ENCODE measurements around the gene MBNL2.

Gene MBNL2

DNA sequence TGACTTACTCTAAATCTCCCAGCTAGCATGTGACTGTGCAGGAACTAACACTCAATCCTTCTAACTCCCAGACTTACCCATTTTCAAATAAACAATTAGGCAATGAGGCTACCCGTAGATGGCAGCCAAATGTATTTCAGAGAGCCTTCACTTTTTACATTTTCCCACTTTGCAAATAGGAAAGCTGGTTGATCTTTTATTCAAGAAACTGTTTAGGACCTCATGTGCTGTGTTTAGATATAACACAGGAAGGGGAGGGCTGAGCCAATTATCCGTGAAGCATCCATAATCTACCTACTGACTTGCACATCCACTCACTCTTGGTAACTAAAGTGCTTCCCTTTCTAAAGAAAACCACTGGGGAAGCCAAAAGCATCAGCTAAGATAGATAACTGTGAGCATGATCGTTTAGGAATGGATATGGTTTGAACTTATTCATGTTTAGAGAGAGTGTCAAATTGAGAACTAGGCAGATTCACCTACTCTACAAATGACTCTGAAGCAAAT, 33.4 kb downstream of the MBNL2 start:
- no peak for DNase-seq

DNA sequence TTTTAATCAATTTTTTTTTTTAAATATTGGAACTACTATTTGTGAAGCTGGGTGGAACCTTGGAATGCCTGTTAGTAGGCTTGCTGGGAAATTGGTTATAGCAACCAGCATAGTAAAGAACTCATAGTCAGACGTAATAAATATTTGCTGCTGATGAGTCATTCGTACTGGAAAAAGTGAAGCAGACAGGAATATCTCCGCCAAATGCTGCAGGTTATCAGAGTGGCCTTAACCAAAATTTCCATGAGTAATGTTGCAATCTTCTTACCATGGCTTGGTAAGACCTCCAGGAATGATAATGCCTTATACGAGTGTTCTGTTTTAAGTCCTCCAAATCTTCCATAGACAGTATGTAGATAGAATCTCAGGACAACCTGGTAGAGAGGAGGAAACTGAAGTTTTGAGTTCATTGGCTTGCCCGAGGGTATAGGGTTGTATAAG, 34.2 kb downstream of the MBNL2 start:
- no peak for DNase-seq

DNA sequence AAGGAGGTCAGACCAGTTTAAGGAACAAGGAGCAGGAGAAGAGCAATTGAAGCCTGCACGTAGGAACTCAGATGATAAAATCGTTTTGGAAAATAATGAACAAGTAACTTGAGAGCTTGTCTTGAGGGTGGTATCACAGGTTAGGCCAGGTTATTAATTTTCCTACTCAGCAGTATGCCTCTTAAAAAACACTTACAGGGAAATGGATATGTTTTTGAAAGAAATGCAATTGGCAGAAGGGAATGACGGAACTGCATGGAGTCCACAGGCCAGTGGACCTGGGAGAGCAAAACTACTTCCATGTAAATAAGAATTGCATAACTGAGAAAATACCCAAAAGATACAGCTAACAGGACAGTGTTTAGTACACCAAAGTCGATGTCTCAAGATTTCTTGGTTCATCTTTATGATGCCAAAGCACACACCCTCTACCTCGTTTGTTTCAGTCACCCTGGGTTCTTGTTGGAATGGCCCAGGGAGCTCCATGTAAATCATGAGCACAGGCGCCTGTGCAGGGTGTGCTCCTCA, 35.2 kb downstream of the MBNL2 start:
- no peak for DNase-seq

DNA sequence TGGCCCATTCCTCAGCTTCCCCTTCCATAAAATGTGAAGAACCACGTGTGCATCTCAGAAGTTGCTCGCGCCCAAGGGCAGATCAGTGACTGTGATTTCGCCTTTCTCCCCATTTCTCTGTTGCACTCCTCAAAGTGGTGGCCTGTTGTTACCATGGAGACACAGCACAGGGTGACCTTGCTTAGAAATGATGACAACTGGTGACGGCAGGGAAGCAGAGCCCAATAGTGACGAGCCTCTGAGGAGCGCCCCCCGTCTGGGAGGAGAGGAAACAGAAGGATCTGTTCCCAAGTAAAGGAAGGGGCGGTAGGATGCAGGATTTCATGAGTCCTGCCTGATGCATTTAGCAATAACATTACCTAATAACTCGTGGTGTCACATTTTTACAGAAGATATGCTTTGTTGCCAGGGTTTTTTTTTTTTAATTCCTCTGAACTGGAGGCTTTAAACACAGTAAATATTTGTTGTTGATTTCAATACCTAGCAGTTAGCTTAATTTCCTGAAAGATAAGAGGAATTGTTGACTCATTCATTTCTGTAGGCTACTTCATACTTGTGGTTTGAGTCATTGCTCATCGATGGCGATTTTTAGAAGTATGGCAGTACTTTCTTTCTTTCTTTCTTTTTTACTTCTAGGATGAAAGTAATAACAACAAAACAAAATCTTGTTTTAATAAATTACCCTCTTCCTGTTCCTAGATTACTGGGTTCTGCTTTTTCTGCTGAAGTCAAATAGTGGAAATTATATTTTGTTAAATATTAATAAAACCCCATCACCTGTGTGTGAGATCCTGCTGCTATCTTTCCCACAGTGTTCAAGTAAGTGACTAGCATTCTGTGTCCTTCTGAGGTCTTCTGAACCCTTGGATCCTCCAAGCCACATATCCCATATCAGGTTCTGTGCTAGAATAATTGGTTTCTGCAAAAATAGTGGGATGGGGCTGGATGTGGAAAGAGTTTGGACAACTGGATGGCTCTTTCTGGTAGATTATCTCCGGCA, 36.0 kb downstream of the MBNL2 start:
- DNase-seq: no peak

DNA sequence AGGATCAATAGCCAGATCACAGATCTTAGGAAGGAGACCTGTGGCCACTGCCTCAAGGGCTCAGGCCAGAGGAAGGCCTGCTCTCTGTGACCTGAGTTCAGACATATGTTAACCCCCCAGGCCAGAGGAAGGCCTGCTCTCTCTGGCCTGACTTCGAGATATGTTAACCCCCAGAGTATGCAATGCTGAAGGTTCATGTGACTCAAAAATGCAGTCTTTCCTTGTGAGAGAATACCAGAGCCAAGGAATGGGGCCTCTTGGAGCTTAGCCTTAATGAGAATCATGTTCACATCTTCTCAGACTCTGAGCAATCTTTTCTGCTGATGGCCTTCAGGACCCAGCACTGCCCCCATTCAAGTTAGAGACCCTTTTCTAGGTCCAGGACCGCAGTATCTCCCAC, 36.7 kb downstream of the MBNL2 start:
- no peak for DNase-seq

DNA sequence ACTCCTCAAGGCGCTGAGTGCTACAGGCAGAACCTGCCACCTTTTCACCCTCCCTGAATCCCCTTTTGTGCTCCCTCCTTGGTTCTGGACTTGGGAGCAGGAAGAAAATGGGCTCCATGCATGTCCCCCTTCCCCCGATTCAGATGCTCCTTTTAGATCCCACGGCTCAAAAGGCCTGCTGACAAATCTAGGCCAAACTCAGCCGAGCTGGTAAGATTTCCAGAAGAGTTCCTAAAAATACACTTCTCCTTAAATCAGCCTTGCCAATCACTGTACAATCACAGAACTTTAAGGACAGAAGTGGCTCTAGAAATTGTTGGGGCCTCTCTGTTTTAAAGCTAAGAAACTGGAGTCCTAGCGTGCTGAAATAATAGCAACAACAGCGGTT, 37.3 kb downstream of the MBNL2 start:
- DNase-seq: no peak

DNA sequence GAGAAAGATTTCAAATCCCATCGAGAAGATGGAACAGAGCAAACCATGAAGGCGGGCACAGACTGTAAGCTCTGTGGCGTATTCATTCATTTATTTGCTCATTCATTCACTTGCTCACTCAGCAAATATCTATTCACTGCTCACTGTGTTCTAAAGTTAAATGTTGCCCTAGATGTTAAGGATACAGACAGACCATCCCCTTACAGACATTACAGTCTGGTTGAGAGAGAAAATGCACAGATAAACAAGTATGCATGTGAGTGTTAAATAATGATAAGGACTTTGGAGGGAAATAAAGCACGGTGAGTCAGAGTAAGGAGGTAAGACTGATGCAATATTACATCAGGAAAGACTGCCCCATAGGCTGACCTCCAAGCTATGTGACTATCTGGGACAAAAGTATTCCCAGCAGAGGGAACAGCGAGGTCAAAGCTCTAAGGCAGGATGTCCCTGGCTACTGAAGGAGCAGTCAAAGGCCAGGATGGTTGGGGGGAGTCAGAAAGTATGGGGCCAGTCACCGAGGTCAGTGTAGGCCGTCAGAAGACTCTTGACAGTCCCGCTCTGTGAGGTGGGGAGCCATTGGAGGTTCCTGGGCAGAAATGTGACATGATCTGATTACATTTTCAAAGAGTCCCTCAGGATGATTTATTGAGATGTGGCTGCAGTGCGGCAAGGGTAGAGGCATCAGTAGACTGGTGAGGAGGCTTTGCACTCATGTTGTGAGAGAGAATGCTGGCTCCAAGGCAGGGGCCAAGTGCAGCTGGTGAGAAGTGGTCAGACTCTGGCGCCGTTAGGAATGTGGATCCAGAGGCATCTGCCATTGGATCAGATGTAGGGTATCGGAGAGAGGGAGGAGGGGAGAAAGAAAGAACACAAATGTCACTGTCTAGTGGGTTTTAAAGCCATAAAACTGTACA, 37.9 kb downstream of the MBNL2 start:
- DNase-seq: no peak

DNA sequence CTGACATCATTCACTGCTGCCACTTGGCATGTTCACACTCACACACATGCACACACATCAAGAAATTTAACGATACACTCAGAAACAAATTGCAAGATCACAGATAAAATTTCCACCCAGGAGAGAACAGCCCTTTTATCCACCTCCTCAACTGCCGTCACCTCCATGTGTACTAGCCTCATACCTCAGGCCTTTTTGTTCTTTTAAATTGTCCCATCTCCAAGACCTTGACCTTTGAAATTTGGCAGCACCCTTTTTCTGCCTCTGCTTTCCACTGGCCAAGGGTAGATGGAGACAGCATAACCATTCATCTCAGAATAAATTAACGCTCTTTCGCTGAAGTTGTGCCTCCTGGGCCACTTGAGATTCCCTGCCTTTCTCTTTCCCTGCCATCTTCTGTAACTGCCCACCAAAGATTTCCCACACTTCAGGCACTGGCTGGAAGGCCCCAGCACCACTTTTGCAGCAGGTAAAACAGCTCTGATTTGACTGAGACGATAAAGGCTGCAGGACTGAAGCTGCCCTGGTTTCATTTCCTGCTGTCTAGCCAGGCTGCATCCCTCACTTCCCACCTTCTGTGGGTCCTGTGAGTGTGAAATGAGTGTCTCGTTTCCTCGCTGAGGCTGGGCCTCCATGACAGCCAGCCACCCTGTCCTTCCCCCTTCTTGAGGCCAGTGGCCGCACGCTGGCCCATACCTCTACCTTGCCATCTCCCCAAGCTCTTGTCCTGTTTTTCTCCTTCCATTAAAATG, 39.3 kb downstream of the MBNL2 start:
- DNase-seq: peak; percentile 19 to 29

DNA sequence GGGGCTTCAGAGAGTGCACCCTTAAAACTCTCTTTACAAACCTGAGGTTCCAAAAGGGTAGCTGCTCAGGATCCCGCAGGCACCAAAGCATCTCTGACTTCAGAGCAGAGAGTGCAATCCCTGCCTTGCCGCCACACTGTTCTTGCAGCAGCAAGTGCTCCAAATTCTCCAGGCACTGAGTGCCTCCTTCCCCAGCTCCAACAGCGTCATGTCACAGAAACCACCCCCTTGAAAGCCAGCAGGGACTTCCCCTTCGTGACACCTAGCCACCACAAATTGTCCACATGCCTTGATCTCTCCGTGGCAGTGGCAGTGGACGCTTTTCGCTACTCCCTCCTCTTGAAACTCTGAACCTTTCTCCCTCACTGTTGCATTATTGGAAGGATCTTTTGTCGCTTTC, 39.9 kb downstream of the MBNL2 start:
- DNase-seq: peak; percentile 18 to 36

DNA sequence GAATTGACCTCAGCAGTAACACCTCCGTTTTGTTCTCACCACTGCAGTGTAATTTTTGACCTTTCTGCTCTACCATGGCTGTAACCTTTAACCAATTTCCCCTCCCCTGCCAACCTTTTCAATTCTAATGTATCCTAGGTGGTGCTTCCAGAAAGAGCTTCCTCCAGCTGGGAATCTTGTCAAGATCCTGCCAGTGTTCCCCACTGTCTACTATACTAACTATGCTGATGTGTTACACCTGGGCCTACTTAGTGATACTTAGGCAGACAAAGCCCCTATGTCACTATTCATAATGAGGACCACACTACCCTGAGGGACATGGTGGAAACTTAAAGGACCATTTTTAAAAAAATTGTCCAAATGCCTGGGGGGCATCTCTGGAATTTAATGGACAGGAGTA, 41.0 kb downstream of the MBNL2 start:
- no peak for DNase-seq

DNA sequence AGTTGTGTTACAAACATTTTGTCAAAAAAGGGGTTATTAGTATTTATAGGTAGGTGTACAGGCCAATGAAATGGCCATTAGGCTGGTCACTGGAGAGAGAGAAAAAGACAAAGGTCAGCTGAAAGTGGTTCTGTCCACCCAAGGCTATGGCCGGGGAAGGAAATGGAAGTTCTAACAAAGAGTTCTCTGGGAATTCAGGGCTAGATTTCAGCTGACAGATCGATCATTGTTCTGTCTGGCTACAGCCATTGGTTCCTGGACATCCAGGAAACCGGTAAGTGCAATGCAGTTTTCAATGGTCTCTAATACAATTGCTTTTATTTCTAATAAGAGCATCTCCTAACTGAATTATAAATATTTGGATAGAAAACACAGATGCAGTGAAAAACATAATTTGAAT, 42.5 kb downstream of the MBNL2 start:
- DNase-seq: no peak

DNA sequence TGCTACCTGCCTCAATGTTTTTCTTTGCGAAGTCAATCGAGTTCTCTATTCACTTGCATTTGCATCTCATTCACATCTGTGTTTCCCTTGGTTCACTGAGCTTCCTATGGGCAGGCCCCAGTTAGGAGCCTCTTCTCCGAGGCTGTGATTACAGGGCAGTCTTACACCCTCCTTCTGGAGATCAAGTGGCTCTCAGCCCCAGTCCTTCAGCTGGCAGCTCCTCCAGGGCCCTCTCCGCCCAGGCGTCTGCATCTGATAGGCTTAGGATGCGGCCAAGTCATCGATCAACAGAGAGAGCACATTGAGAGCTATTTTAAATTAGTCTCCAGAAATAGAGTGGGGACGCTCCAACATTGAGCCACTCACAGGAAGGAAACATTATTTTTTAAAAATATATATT, 44.2 kb downstream of the MBNL2 start:
- no peak for DNase-seq

DNA sequence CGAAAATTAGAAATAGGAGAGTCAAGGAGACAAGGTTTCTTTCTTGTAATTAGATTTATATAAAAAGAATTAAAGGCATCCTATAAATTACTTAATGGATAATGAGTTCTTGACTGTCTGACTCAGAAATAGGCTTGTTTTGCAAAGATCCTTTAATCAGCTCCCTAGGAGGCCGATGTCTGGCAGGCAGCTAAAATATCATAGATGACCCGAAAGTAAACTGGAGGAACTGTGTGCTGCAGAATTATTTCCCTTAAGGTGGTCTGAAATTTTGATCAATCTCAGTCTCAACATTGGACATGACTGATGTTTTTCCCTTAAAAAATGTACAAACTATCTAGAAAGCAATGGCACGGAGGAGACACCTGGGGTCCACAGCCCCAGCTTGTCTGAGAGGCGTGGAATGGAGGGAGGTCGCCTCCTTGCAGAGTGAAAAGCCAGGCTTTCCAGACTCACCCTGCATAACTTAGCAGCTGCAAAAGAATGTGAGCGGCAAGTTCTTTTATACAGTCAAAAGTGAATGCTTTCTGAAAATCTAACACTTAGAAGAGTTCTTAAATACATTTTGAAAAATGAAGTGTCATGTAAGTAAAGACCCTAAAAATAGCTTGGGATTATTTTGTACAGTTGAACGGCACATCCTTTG, 44.8 kb downstream of the MBNL2 start:
- DNase-seq: no peak

DNA sequence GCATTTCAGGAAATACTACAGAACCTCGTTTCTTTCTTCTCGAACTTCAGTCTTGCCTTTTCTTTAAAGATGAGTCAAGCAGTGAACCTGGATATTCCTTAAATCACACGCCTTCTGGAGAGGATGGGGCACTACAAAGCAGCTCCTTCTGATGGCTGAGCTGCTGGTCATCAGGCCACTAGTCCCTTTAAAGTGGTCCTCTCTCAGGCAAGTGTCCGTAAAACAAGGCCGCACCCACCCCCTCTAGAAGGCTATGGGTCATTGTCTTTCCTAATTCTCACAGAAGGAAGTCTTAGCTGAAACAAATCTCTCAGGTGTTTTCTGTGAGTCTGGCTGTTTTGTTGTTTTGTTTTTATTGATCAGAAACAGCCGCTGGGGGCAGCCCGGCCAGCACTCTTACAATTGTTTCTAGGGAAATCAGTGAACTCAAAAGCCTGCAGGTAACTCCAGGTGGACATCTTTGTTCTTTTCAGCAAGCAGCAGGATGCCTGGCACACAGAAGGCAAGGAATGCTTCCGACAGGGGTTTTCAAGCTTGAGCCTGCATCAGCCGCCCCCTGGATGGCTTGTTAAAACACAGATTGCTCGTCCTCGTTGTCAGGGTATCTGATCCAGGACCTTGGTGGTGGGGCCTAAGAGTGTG, 45.4 kb downstream of the MBNL2 start:
- DNase-seq: no peak

DNA sequence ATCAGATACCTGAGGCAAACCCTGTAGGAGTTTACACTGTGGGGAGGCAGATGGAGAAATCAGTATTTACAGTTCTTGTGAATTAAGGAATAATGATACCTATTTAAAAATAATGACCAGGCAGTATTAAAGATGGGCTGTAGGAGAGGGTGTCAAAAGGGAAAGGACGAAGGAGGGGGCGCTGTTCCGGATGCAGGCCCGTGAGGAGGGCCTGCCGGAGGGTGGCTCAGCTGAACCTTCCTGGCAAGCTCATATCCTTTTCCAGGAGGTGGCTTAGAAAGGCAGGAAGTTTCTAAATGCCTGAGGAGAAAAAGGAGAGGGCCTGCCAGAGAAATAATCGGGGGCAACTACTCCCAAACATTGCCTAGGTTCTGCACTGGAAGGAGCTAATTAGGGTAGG, 46.6 kb downstream of the MBNL2 start:
- DNase-seq: no peak

DNA sequence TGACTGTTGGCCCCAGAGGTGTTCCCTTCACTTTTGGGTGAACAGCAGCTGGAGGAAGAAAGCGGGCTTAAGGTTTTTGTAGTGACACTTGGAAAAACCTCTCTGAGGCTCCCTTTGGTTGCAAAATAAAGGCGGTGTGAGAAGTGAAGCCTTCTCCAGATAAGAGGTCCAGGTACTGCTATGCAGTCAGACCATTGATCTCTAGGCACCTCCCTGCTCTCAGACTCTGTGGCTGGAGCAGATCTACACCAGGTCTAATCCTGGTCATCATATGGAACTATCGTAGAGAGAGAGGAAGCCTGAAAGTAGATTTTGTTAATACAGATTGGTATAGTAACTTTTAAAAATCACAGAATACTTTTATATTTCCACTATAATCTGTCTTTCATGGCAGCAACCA, 47.5 kb downstream of the MBNL2 start:
- no peak for DNase-seq

DNA sequence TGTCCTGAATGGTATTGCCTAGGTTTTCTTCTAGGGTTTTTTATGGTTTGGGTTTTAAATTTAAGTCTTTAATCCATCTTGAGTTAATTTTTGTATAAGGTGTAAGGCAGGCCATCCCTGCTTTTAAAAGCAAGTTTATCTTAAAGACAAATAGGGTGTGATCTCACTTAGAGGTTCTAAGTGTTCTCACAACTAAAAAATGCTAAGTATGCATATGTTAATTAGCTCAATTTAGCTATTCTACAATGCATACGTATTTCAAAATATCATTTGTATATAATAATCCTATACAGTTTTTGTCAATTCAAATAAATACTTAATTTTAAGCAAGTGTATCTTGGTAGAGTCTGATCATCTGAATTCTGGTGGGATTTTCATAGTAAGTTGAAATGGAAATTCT, 50.4 kb downstream of the MBNL2 start:
- DNase-seq: no peak

DNA sequence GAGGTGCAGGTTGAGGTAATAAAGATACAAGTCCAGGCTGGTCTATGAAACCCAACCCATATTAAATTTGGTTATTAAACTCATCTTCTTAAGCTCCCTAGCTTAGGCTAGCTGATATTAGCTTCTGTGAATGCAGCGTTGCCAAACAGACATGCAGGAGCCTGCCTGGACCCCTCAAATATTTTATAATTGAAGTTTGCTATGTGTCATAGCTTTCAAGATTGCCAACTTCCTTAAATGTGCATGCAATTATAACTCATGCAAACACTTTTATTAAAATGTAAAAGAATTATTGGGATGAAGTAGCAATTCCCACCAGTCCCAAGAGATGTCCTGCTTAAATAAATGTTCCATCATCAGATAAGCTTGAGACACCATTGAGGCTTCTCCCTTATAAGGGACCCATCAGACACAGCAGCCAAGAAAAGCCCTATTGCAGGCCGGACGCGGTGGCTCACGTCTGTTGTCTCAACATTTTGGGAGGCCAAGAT, 51.3 kb downstream of the MBNL2 start:
- DNase-seq: no peak

DNA sequence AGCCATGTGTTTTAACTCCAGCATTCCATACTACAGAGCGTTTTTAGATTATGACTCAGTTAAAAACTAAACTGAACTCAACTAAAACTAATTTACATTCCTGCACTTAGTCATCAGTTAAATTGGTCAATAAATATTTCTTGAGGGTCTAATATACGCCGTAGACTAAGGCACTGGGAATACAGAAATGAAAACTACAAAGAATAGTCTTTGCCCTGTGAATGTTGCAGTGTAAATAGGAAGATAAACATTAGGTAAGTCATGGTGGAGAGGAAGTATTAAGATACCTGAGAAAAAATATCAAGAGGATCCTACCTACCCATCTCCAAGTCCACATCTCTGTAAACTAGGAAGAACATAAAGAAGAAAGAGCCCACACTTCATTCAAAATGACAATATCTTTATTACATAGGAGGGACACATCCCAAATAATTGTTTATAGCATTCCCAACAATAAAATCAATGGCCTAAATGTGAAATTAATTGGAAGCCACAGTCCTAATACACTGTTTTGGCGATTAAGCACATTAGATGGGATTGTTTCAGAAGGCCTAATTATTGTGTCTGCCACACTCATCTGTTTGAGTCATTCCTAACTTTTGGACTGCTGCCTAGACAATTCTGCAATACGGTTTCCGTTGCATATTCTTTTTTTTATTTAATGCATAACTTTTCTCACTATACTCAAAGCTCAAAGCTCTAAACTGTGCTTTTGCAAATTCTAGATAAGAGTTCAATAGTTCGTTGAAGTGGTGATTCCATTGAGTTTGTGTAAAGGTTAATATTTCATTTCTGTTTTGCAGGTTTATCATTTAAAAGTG, 52.9 kb downstream of the MBNL2 start:
- no peak for DNase-seq

DNA sequence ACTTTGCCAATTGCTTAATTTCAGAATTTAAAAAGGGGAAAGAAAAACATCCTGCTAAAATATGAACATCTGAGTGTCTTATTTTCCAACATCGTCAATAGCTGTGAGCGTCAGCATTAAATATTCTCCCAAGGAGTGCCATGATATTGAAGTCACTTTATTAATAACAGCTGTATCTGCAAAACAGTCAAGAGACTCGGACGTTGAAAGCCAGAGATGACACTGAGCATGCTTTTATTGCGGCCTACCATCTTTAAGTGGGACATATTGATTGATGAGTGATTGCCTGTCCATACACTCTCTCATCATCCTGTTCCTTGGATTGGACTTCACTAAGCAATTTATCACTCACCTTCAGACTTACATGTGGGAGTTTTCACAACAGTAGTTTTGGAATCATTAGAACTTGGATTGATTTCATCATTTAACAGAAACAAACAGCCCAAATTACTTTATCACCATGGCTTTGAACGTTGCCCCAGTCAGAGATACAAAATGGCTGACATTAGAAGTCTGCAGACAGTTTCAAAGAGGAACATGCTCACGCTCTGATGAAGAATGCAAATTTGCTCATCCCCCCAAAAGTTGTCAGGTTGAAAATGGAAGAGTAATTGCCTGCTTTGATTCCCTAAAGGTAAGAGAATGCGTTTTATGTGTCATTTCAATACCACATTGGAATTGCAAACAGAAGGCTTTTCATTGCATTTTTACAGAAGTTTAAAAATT, 53.8 kb downstream of the MBNL2 start:
- no peak for DNase-seq

Measured in activated CD4-positive, alpha-beta T cell treated with anti-CD3 and anti-CD28 coated beads, Interleukin-2, amount 50 U/mL, for 48 hours (primary cell).